ENCODE measurements around the gene MRAP2.

The MRAP2 gene

GRCh38 chr6:84135291-84135690, 101.7 kb downstream of the MRAP2 start:
- TF ChIP-seq, protein P1, sequence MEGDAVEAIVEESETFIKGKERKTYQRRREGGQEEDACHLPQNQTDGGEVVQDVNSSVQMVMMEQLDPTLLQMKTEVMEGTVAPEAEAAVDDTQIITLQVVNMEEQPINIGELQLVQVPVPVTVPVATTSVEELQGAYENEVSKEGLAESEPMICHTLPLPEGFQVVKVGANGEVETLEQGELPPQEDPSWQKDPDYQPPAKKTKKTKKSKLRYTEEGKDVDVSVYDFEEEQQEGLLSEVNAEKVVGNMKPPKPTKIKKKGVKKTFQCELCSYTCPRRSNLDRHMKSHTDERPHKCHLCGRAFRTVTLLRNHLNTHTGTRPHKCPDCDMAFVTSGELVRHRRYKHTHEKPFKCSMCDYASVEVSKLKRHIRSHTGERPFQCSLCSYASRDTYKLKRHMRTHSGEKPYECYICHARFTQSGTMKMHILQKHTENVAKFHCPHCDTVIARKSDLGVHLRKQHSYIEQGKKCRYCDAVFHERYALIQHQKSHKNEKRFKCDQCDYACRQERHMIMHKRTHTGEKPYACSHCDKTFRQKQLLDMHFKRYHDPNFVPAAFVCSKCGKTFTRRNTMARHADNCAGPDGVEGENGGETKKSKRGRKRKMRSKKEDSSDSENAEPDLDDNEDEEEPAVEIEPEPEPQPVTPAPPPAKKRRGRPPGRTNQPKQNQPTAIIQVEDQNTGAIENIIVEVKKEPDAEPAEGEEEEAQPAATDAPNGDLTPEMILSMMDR (IDR thresholded peaks at IDR 0.05; ENCODE audit: low read depth, low read length, missing control alignments): no peak
- no peak overlapping the region for H3K4me3 ChIP-seq (replicated peaks; ENCODE audit: low read depth, low read length)
- no peak for DNase-seq (ENCODE audit: extremely low read depth, low read depth)

- TF ChIP-seq, protein P1 (IDR thresholded peaks at IDR 0.05; ENCODE audit: low read depth, low read length, missing control alignments): no peak
- no peak overlapping the region for H3K4me3 ChIP-seq (replicated peaks; ENCODE audit: low read depth, low read length)
- no peak for DNase-seq (ENCODE audit: extremely low read depth, low read depth)
These were observed 102.9 kb downstream of the MRAP2 start for GRCh38 chr6:84136364-84137050.

GRCh38 chr6:84137051-84137375, 103.4 kb downstream of the MRAP2 start:
- no peak for DNase-seq (ENCODE audit: extremely low read depth, low read depth)
- H3K4me3 ChIP-seq (replicated peaks; ENCODE audit: low read depth, low read length): no peak overlapping the region
- TF ChIP-seq, protein P1 (IDR thresholded peaks at IDR 0.05; ENCODE audit: low read depth, low read length, missing control alignments): no peak

GRCh38 chr6:84137989-84138575, 104.5 kb downstream of the MRAP2 start:
- TF ChIP-seq, protein P1 (IDR thresholded peaks at IDR 0.05; ENCODE audit: low read depth, low read length, missing control alignments): no peak
- DNase-seq (ENCODE audit: extremely low read depth, low read depth): no peak
- no peak overlapping the region for H3K4me3 ChIP-seq (replicated peaks; ENCODE audit: low read depth, low read length)

- H3K4me3 ChIP-seq (replicated peaks; ENCODE audit: low read depth, low read length): no peak overlapping the region
- no peak for DNase-seq (ENCODE audit: extremely low read depth, low read depth)
These were observed 105.7 kb downstream of the MRAP2 start for GRCh38 chr6:84139311-84139710.

More at GRCh38 chr6:84139311-84139710, 105.7 kb downstream of the MRAP2 start:
- TF ChIP-seq, protein P1 (IDR thresholded peaks at IDR 0.05; ENCODE audit: low read depth, low read length, missing control alignments): no peak

Data from HFF-Myc (cell line).